OCI-LY3 (cell line): ENCODE measurements around the gene COL27A1.
"Not testable (repeated sequence)": the region's sequence is repeated elsewhere in the genome, so short reads cannot be mapped to it uniquely, and the experiment has no call there.

Experiments used
- H2AFZ ChIP-seq: fragments of 200-600, 300-600 bp; shearing (Covaris generic); 2 replicates; pipeline ENCODE4 v1.6.0; 2014; ENCODE audit warnings: antibody characterized with exemption, low read depth, low read length
- H3K27ac ChIP-seq: fragments of 200-600, 300-600 bp; sonication (generic); 2 replicates; pipeline ENCODE4 v1.5.1; 2014; ENCODE audit warnings: mild to moderate bottlenecking, low read length, moderate library complexity, mixed read lengths
- H3K27me3 ChIP-seq: fragments of 200-600, 300-600 bp; sonication (generic); 2 replicates; pipeline ENCODE4 v1.6.1; 2014; ENCODE audit warnings: low read depth, low read length, mixed read lengths
- H3K36me3 ChIP-seq: fragments of 200-600, 300-600 bp; sonication (generic); replicated peaks from 2 replicates; pipeline ENCODE3; 2014; ENCODE audit warnings: low read depth, low read length, mixed read lengths
- H3K4me1 ChIP-seq: fragments of 300-600, 200-600 bp; sonication (generic); 2 replicates; pipeline ENCODE4 v1.6.1; 2014; ENCODE audit warnings: low read length, mixed read lengths
- H3K4me2 ChIP-seq: fragments of 200-600, 300-600 bp; sonication (generic); 2 replicates; pipeline ENCODE4 v1.6.1; 2014; ENCODE audit warnings: low read length, mixed read lengths
- H3K4me3 ChIP-seq: fragments of 300-600, 200-600 bp; sonication (generic); 2 replicates; pipeline ENCODE4 v1.5.1; 2014; ENCODE audit warnings: antibody characterized with exemption, mild to moderate bottlenecking, low read length, moderate library complexity
- H3K79me2 ChIP-seq: fragments of 300-600, 200-600 bp; shearing (Covaris generic); 2 replicates; pipeline ENCODE4 v1.6.1; 2014; ENCODE audit warnings: mild to moderate bottlenecking, low read length, mixed read lengths
- H3K9ac ChIP-seq: fragments of 300-600, 200-600 bp; shearing (Covaris generic); 2 replicates; pipeline ENCODE4 v1.6.0; 2014; ENCODE audit warnings: mild to moderate bottlenecking, low read length, moderate library complexity
- H3K9me3 ChIP-seq: fragments of 200-600, 300-600 bp; shearing (Covaris generic); 2 replicates; pipeline ENCODE4 v1.6.1; 2014; ENCODE audit warnings: low read length, mixed read lengths; ENCODE audit not compliant: insufficient read depth
- H4K20me1 ChIP-seq: fragments of 200-600, 300-600 bp; sonication (generic); 2 replicates; pipeline ENCODE4 v1.6.1; 2016; ENCODE audit warnings: low read length, mixed read lengths; ENCODE audit not compliant: insufficient read depth
- CTCF ChIP-seq: fragments of 200-600, 300-600 bp; sonication (generic); IDR thresholded peaks from 2 replicates; pipeline ENCODE4 v1.5.1; 2014; ENCODE audit warnings: antibody characterized with exemption, low read length, low read depth
- EZH2phosphoT487 ChIP-seq: fragments of 200-600 bp; shearing (Covaris generic); IDR thresholded peaks from 2 replicates; pipeline ENCODE4 v1.6.1; 2018; ENCODE audit warnings: antibody characterized with exemption, mixed run types, low read depth

Gene COL27A1

GRCh38 chr9:114124138-114124537 lies 31.2 kb upstream of the COL27A1 start:
- peaks cover 19% of the 10 kb centered on the region for H3K27me3 ChIP-seq
- no peaks in the 10 kb centered on the region for H3K36me3 ChIP-seq
- H3K4me1 ChIP-seq = no peaks in the 10 kb centered on the region
- H3K9me3 ChIP-seq = no peaks in the 10 kb centered on the region
- H3K9ac ChIP-seq = no peak overlapping the region
- H4K20me1 ChIP-seq = no peaks in the 10 kb centered on the region
- no peaks in the 10 kb centered on the region for H3K79me2 ChIP-seq
- TF ChIP-seq EZH2phosphoT487 (no peak), CTCF (no peak)
- H3K4me2 ChIP-seq = no peak overlapping the region
- no peak overlapping the region for H3K4me3 ChIP-seq
- no peak overlapping the region for H3K27ac ChIP-seq
- H2AFZ ChIP-seq = no peak overlapping the region

GRCh38 chr9:114124666-114125475 lies 30.5 kb upstream of the COL27A1 start:
- Histone ChIP-seq H3K27me3 (peaks cover 22% of the 10 kb centered on the region), H3K9me3 (no peaks in the 10 kb centered on the region), H3K27ac (no peak overlapping the region), H3K4me3 (no peak overlapping the region), H3K4me1 (no peaks in the 10 kb centered on the region), H4K20me1 (no peaks in the 10 kb centered on the region), H2AFZ (no peak overlapping the region), H3K9ac (no peak overlapping the region), H3K36me3 (no peaks in the 10 kb centered on the region), H3K79me2 (no peaks in the 10 kb centered on the region), H3K4me2 (no peak overlapping the region)
- no peak for TF ChIP-seq EZH2phosphoT487
- TF ChIP-seq CTCF = no peak

GRCh38 chr9:114125476-114126013 lies 29.8 kb upstream of the COL27A1 start:
- no peaks in the 10 kb centered on the region for H3K9me3 ChIP-seq
- no peaks in the 10 kb centered on the region for H3K79me2 ChIP-seq
- H3K4me2 ChIP-seq = no peak overlapping the region
- no peaks in the 10 kb centered on the region for H3K36me3 ChIP-seq
- H4K20me1 ChIP-seq = no peaks in the 10 kb centered on the region
- TF ChIP-seq CTCF = no peak
- TF ChIP-seq EZH2phosphoT487 = no peak
- H3K9ac ChIP-seq = no peak overlapping the region
- peaks cover 28% of the 10 kb centered on the region for H3K27me3 ChIP-seq
- no peak overlapping the region for H2AFZ ChIP-seq
- H3K27ac ChIP-seq = no peak overlapping the region
- no peak overlapping the region for H3K4me3 ChIP-seq
- H3K4me1 ChIP-seq = no peaks in the 10 kb centered on the region

- Histone ChIP-seq H3K4me1 (no peaks in the 10 kb centered on the region), H3K9ac (no peak overlapping the region), H4K20me1 (no peaks in the 10 kb centered on the region), H3K79me2 (no peaks in the 10 kb centered on the region), H3K4me2 (no peak overlapping the region), H3K36me3 (no peaks in the 10 kb centered on the region), H3K9me3 (no peaks in the 10 kb centered on the region), H3K27ac (no peak overlapping the region), H2AFZ (no peak overlapping the region), H3K27me3 (peaks cover 31% of the 10 kb centered on the region), H3K4me3 (no peak overlapping the region)
- TF ChIP-seq EZH2phosphoT487 (no peak), CTCF (no peak)
Observed at GRCh38 chr9:114126247-114127060, 28.9 kb upstream of the COL27A1 start.

- not testable (repeated sequence) for H3K9ac ChIP-seq, H3K9me3 ChIP-seq, H2AFZ ChIP-seq, H3K27ac ChIP-seq, H3K4me2 ChIP-seq, H3K4me1 ChIP-seq, H3K36me3 ChIP-seq, H4K20me1 ChIP-seq, H3K4me3 ChIP-seq, H3K79me2 ChIP-seq
- peaks cover 37% of the 10 kb centered on the region for H3K27me3 ChIP-seq
Observed at GRCh38 chr9:114128759-114129158, 26.6 kb upstream of the COL27A1 start.
